GM19397 (cell line): ENCODE results near the gene SLCO2A1.

Experiments used
- ATAC-seq: cut with Tn5 transposase; IDR thresholded peaks from one replicate; pipeline ENCODE4 v1.9.1; 2021; ENCODE audit warnings: mild to moderate bottlenecking, moderate library complexity; ENCODE audit not compliant: unreplicated experiment

Gene SLCO2A1

DNA sequence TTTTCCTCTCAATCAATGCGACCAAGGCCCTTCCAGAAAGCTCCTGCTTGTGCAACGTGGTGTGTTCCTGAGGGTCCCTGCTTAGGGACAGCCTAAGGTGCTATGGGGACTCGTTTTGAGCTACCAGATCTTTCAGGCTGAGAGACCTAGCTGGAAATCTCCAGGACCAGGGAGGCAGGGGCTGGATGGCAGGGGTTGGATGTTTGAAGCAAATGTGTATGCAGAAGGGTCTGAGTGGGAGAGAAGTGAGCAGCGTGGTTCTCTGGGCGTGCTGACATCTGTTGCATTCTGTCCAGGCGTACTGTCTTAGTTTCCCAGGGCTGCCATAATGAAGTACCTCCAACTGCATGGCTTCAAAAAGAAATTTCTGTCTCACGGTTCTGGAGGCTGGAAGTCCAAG is 31.7 kb upstream of the SLCO2A1 start:
- no peak for ATAC-seq

DNA sequence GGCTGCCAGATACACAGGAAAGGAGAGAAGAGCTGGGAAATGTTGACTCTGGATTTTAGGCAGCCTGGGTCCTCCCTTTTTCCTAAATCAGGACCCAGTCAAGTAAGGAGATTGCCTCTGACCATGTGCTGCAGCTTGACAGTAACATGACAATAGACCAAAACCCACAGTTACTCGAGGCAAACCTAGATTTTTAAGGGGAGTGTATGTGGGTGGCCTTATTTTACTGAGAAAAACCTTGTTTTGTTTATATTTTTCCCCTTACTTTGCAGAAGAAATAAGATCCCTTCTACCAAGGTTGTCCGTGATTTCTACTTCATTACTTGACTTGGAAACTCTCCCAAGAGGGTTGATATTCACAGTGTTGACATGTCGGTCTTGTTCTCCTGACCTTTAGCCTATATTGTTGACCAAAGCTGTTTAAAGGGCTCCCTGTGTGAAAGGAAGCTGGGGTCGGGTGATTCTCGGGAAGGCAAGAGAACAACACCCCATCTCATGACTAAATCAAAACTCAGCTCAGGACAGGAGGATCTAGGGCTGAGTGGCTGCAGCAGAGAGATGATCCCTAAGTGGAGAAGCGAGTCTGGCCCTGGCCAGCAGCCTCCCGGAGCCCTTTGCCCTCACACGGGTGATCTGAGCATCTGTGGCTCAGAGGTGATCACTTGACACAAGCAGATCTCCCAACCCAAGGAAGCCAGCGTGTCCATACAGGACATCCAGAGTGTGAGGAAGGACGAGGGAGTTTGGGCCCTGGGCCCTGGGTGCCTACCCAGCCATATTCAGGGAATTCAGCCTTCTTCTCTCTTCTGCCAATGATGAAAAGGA is 31.0 kb upstream of the SLCO2A1 start:
- no peak for ATAC-seq

DNA sequence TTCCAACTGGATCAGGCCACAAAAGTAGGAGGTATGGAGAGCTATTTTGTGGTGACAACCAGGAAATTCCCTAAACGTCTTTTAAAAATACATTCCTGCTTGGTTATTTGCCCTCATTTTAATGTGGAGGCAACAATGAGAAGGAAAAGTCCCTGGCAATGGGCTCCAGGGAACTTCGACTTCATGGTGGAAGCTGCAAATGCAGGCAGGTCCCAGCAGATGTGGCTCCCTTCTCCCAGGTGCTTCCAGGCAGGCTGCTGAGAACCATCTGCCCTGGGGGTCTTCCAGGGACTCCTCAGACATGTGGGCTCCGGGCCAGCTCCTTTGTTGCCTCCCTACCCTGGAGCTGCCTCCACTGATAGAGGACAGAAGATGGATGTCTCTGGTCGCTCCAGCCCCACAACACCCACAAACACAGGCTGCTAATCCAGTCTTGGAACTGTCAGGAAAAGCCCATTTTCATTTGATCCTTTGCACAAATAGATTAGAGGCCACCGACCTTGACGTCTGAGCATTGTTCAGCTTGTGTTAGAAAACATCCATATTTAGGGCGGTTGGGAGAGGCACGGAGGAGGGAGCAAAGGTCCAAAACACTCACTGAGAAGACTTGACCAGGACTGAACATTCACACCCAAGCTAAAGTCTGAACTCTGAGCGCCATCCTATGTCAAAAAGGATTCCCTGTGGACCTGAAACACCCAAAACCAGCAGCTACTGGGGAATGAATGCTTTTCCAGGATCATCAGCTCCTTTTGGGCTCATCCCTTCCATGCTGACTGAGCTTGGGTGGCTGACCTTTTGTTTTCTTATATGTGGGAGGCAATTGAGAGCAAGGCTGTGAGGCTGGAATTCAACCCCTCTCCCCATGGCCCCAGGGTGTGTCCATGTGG is 30.2 kb upstream of the SLCO2A1 start:
- ATAC-seq = no peak

DNA sequence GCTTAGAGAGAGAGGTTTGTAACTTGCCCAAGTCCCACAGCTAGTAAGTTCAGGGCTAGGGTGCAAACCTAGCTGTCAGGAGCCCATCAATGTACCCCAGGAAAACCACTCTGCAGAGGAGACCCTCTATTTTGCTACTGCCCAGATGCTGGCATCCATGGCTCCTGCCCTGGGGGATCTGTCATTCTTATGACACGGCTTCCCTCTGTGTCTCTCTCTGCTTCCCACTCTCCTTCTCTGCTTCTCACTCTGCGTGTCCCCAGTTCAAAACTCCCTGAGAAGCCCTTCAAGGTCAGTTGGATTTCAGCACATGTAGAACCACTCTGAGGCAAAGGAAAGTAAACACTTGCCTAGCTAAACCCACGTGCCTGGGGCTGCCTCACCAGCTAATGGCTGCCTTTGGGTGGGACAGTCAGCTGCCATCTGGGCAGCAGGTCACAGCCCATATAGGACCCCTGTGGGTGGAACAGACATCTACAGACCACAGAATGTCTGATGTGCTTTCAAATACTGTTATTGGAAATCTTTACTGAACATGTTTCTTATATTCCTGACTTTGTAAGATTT is 29.4 kb upstream of the SLCO2A1 start:
- ATAC-seq = no peak

DNA sequence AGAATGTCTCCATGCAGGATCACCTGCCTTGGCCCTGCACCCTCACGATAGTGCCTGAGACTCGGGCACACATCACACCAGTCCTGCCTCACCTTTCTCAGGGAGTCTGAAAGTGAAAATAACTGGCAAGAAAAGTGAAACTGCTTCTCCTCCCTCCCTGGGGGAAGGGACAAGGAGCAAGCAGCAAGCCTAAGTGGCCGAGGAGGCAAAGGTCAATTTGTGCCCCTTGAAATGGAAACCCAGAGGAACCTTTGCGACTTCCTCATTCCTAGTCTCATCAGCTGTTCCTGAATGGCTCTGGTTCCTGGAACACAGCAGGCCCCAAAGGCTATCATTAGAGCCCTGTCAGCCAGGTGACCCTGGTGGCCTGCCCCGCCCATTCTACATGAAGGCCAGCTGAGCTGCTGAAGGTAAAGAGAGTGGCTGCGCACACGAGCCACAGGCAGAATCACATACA is 28.0 kb upstream of the SLCO2A1 start:
- ATAC-seq = no peak

DNA sequence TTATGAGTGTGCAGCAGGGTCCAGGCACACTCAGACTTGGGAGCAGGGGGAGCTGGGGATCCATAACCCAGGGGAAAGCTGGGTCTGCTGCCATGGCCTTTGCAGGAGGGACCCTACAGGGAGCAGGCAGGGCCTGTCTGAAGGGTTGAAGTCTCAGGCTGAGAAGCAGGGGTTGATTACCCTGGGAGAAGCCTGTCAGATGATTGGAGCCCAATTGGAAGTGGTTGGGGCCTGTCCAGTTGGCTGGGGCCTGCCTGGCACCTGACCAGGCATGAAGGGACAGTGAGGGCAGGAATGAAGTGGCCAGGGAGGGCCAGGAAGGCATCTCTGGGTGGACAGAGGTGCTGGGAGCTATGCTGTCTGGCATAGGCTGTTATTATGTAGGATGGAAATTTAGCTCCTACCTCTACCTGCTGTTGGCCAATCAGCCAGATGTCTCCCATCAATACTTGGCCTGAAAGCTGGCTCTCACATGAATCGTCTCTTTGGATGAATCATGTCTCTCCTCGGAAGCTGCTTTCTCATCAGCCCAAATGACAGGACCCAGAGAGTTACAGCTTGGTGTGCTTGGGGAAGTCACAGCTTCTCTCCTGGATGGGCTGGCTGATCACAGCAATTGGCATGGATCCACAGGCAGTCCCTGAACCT is 27.4 kb upstream of the SLCO2A1 start:
- no peak for ATAC-seq

DNA sequence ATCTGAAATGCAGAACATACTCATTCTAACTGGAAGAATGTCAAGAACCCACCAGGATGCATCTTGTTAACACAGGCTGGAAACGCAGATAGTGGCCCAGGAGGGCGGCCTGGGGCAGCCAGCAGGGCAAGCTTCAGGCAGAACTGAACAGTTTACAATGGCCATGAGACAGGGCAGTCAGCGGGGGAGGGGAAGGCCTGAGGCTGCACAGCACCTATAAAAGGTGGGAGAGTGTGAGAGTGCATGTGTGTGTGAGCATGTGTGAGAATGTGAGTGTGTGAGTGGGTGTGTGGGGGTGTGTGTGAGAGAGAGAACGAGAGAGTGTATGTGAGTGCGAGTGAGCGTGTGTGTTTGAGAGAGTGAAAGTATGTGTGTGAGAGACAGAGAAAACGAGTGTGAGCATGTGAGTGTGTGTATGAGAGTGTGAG is 26.8 kb upstream of the SLCO2A1 start:
- no peak for ATAC-seq

DNA sequence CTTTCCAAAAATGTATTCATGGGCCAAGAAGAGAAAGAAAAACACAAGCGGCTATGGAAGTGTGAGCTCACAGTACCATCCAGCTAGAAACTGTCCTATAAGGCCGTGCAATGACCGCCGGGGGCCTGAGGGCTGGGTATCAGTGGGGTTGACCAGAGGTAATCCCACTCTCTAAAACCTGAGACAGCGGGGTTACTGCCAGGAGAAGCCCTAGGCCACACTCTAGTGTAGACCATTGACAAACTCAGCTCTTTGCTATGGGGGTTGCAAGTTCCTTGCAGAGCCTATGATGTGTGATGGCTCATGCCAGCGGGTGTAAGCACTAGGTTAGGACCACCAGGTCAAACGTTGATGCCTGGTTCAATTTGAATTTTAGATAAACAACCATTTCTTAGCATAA is 25.9 kb upstream of the SLCO2A1 start:
- no peak for ATAC-seq

DNA sequence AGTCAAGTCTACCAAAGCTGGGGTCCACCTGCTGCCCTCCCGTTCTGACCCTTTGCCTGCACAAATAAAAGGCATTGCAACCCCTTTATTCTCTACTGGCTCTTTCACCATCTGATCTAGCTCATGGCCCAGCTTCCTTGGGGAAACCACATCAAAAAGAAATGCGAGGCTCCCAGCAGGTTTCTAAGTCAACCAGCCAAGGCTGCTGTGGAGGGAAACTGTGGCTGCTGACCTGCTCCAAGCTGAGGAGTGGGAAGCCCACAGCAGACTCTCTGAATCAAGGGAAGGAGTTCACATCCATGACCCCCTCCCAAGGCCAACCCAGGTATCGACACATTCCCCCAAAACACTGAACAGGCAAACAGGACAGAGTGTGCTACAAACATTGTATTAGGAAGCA is 25.2 kb upstream of the SLCO2A1 start:
- ATAC-seq = no peak

DNA sequence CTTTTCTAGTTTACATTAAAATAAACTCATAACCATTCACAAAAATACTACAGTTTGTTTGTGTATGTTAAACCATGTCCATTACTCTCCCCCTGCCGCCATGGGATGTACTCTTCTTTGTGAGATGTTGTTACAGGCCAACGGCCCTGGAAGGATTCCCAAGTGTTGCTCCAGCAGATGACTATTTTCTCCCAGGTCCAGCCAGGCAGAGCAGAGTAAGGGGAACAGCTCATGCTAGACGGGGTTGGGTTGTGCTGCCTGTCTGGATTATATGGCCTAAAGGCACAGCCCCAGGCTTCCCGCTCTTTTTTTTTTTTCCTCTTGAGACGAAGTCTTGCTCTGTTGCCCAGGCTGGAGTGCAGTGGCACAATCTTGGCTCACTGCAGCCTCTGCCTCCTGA is 24.5 kb upstream of the SLCO2A1 start:
- no peak for ATAC-seq

DNA sequence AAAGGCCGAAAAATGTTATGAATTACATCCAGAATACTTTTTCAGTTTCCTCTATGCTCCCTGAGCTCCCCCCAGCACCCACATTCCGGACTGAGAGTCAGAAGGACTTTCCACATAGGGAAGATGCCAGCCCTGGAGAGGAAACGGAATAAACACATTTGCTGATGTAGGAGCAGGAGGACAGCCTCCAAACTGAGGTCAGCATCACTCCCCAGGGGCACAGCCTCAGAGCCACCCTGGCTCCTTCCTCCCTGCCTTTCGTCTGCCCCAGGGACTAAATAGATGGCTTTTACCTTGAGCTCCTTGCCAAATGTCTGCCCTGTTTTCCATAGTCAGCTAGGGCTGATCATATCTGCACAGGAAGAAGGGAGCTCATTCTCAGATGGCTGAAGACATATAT is 22.6 kb upstream of the SLCO2A1 start:
- ATAC-seq = no peak

DNA sequence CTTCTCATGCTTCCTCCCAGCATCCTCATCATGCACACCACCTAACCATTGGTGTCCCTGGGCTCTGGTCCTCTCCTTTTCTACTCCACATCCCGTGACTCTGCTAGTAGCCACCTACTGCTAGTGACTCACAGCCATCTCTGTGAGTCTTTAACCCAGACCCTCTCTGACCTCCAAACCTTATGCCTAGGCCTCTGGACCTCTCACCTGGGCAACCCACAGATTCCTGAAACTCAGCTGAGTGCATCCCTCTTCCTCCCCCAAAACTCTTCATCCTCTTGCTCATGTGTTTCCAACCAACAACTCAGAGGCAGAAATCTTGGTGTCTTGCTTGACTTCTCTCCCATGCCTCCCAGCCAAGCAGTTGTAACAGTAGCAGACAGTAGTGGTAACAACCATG is 20.0 kb upstream of the SLCO2A1 start:
- ATAC-seq = no peak

DNA sequence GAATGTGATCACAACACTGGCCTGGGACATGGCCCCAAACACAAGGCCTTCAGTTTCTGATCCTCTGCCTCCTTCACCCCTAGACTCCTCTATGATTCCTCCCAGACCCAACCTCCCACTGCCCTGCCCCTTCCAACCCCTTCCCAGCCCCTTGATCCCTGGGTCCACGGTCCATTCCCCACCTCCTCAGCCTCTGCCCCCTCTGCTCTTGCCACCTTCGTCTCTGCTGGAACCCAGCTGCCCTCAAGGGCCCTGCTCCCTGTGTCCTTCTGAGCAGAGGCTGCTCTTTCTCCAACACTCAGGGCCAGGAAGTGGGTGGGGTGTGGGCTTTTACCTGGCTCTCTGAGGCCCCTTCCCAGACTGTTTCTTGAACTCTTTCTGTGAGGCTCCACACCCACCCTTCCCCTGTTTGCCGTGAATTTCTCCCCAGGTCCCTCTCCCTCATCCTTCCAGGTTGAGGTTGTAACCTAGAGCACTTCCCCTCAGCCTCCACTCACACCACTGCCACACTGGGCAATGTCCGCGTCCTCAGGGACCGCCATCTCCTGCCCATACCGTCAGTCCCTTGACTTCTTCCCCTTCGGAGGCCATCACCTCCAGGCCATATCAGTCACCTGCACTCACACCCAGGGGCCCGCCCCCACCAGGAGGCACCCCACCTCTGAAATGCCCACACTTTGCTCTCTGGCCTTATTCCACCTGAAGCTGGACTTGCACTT is 18.7 kb upstream of the SLCO2A1 start:
- ATAC-seq = no peak

DNA sequence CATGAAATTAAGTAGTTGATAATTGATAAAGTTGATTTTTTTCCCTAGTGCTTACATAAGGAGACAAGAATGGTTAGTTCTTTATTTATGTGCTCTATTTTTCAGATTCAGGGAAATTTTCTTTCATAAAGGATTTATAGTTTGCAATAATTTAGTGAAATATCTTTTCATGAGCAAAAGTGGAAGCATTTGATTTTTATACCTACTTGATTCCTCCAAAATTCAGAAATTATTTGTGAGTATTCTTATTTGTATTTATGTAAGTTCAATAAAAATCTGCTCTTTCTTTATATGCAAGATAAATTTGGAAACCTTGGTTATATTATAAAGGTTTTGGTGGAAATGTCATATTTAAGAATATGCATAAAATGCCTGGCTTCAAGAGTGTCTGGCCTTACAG is 14.7 kb upstream of the SLCO2A1 start:
- ATAC-seq = no peak

DNA sequence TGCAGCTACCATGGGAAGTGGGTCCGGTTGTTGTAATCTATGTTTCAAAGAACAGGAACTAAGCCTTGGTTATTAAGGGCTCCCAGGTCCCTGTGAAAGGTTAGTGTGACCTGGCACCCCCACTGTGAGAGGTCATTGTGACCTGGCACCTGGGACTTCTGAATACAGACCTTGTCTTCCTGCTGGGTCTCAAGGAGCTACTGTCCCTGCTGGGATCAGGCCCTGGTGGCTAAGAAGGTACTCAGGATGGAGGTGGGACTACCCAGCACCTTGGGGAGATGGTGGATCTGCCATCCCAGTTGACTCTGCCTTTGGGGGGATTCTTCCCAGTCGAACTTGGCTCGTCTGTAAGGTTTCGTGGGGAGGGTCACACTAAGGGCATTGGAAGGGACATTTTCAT is 10.3 kb upstream of the SLCO2A1 start:
- ATAC-seq = no peak

DNA sequence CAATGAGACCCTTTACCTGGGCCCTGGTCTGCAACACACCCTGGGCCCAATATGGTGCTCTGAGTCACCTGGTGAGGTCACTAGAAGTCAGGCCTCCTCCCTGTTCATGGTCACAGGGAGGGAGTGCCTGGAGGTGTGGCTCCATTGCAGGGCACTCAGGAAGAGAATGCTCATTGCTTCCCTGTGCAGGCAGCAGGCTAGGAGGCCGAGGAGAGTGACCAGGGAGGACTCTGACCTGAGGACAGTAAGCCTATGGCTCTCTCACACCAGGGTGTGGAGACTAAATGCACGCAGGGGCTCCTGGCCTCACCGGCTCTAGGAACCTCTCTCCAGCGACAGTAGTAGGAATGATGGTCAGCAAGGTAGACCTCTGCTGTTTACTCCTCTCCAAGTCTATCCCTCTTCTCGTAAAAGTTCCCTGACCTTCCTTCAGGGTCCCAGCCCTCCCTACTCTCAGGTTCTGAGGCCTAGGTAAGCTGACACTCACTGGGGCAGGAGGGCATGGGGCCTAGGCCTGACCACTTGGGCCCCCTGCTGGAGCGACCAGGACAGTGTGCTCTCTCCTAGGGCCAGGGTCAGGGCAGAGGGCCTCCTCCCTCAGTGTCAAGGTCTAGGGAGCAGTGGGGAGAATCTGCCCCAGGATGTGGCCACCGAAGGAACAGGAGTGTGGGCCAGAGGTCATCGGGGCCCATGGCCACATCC is 9.6 kb upstream of the SLCO2A1 start:
- ATAC-seq = no peak

DNA sequence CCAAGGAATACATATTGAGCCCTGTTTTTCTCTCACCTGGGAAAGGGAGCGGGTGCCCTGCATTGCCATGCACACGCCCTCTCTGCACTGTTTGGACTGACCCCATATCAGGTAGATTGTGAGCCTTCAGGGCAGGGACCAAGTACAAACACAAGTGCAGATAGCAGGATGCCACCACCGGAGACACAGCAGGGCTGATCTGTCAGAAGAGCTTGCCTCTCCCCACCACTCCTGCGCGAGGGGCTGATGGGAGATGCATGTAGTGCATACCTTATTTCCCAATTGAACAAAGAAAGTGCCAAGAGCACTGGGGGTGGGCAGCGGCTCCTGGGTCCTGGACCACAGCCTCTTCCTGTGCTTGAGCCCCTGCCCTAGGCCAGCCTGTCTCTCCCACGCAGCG is 9.0 kb upstream of the SLCO2A1 start:
- ATAC-seq = no peak

DNA sequence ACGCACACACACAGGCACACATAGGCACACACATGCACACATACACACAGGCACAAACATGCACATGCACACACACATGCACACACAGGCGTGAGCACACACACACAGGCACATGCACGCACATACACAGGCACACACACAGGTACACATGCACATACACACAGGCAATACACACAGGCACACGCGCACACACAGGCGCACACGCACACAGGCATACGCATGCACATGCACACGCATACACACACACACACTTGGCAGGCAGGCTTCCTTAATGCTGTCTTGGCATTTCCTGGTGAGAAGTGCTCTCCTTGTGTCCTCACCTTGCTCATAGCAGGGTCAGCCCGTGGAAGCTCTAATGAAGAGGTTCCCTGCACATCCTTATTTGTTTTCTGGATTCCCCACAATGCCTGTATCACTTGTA is 8.4 kb upstream of the SLCO2A1 start:
- ATAC-seq = no peak

DNA sequence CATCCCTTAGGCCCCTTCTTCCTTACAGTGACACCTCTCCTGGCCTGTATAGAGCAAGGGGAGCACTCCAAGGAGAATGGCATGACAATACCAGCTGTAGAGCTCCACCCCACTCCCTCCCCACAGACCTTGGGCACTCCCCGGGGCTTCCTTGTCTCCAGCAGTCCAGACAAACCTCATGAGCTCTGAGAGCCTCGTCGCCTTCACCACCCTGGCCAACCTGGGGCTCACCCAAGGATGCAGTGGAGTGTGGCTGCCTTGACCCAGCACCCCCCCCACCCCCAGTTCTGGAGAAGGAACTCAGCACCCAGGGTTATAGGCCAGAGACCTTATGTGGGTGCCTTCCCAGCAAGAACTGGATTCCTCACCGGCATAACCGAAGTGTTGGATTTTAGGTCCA is 7.4 kb upstream of the SLCO2A1 start:
- ATAC-seq = no peak

DNA sequence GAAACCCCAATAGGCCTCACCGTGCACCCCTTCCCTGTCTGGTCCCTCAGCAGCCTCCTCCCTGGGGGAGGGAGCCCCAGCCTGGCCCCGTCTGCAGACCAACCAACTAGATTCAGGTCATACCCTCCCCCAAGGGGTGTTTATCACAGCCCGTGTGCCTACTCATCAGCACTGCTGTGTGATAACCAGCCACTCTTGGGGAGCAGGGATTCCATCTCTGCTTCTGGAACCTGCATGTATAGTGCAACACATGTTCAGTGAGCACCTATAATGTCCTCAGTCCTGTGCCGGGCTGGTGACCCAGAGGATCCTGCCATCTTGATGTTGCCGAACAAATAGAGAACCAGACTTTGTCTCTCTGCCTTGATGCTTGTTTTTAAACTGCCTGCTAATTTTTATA is 6.6 kb upstream of the SLCO2A1 start:
- ATAC-seq = no peak
